Mammary epithelial cell (primary cell): ENCODE results near the gene OMD.

Experiments
- CTCF ChIP-seq, 2 donors: IDR thresholded peaks in 1 of 2; conservative IDR thresholded peaks in 1 of 2; 2 replicates each; pipeline ENCODE4 v1.5.1; 2011 to 2012; ENCODE audit warnings: inconsistent platforms in 2 of 2, low read length in 2 of 2, mild to moderate bottlenecking in 2 of 2, control low read depth in 1 of 2, low read depth in 1 of 2; ENCODE audit not compliant: insufficient read depth in 1 of 2; ENCODE audit errors: extremely low read depth in 1 of 2
- EZH2 ChIP-seq: IDR thresholded peaks from 2 replicates; pipeline ENCODE4 v1.6.1; 2012; ENCODE audit warnings: low read length, inconsistent platforms, borderline replicate concordance

- TF ChIP-seq EZH2 (no peak), CTCF (conservative IDR thresholded peaks at IDR 0.05 in 1 of 2, IDR thresholded peaks at IDR 0.05 in 1 of 2; ENCODE audit: extremely low read depth in 1 of 2, insufficient read depth in 1 of 2, low read depth in 1 of 2, low read length in 2 of 2) (no peak)
Measured at GRCh38 chr9:92446536-92446935, 22.3 kb upstream of the OMD start.
